Osteoblast (primary cell): ENCODE results near the gene CLEC4F. TPM values are rescaled to one million over a fixed set of nuclear protein-coding genes. Genes with fewer than 3 reads are reported as not detected.

Source experiments
- DNase-seq: peaks from one replicate; pipeline ENCODE4 v3.0.0; 2011; ENCODE audit warnings: low spot score, mixed read lengths; ENCODE audit not compliant: insufficient read length; ENCODE audit errors: missing footprints
- H2AFZ ChIP-seq: 2 replicates; pipeline ENCODE4 v1.6.0; 2011; ENCODE audit warnings: mild to moderate bottlenecking, low read length
- H3K27ac ChIP-seq: 2 replicates; pipeline ENCODE4 v1.5.1; 2011; ENCODE audit warnings: mild to moderate bottlenecking, low read depth, low read length, moderate library complexity
- H3K27me3 ChIP-seq: 2 replicates; pipeline ENCODE4 v1.6.0; 2012; ENCODE audit warnings: mild to moderate bottlenecking, control low read depth, inconsistent platforms, low read length, moderate library complexity; ENCODE audit not compliant: insufficient read depth
- H3K36me3 ChIP-seq: 2 replicates; pipeline ENCODE4 v1.5.1; 2011; ENCODE audit warnings: mild to moderate bottlenecking, low read length, control low read depth, moderate library complexity; ENCODE audit not compliant: insufficient read depth
- H3K4me1 ChIP-seq: 2 replicates; pipeline ENCODE4 v1.5.1; 2011; ENCODE audit warnings: mild to moderate bottlenecking, low read length, control low read depth, moderate library complexity; ENCODE audit not compliant: insufficient read depth
- H3K4me2 ChIP-seq: 2 replicates; pipeline ENCODE4 v1.6.0; 2011; ENCODE audit warnings: mild to moderate bottlenecking, low read length; ENCODE audit not compliant: insufficient read depth
- H3K4me3 ChIP-seq: fragments of 200-600 bp; sonication (generic); 3 replicates; pipeline ENCODE4 v1.5.1; 2012; ENCODE audit warnings: mild to moderate bottlenecking, low read length, inconsistent platforms; ENCODE audit not compliant: insufficient read depth
- H3K79me2 ChIP-seq: 2 replicates; pipeline ENCODE4 v1.6.0; 2012; ENCODE audit warnings: mild to moderate bottlenecking, low read length, control low read depth, inconsistent platforms; ENCODE audit not compliant: insufficient read depth
- H3K9me3 ChIP-seq: 2 replicates; pipeline ENCODE4 v1.5.1; 2011; ENCODE audit warnings: low read depth, low read length, control low read depth
- H4K20me1 ChIP-seq: 2 replicates; pipeline ENCODE4 v1.6.0; 2012; ENCODE audit warnings: mild to moderate bottlenecking, low read length, control low read depth; ENCODE audit not compliant: insufficient read depth
- total RNA-seq: library from RNA; depleted of rRNA; stranded (reverse); fragments of >200 nt; gene quantifications from 2 replicates; pipeline ENCODE4 v1.2.3, GENCODE V29; 2012
- TF ChIP-seq, protein P1 (sequence below): IDR thresholded peaks from 2 replicates; pipeline ENCODE4 v1.5.1; 2011; ENCODE audit warnings: mild to moderate bottlenecking, low read depth, low read length, moderate library complexity; ENCODE audit errors: extremely low read depth

The CLEC4F gene
- total RNA-seq, 1 donor = not detected

GRCh38 chr2:70834106-70834505 lies 13.7 kb upstream of the CLEC4F start:
- TF ChIP-seq, protein P1, sequence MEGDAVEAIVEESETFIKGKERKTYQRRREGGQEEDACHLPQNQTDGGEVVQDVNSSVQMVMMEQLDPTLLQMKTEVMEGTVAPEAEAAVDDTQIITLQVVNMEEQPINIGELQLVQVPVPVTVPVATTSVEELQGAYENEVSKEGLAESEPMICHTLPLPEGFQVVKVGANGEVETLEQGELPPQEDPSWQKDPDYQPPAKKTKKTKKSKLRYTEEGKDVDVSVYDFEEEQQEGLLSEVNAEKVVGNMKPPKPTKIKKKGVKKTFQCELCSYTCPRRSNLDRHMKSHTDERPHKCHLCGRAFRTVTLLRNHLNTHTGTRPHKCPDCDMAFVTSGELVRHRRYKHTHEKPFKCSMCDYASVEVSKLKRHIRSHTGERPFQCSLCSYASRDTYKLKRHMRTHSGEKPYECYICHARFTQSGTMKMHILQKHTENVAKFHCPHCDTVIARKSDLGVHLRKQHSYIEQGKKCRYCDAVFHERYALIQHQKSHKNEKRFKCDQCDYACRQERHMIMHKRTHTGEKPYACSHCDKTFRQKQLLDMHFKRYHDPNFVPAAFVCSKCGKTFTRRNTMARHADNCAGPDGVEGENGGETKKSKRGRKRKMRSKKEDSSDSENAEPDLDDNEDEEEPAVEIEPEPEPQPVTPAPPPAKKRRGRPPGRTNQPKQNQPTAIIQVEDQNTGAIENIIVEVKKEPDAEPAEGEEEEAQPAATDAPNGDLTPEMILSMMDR = no peak
- Histone ChIP-seq H3K79me2 (no peaks in the 10 kb centered on the region), H2AFZ (no peak overlapping the region), H3K36me3 (no peaks in the 10 kb centered on the region), H4K20me1 (no peaks in the 10 kb centered on the region), H3K27me3 (peaks cover 11% of the 10 kb centered on the region), H3K4me3 (no peak overlapping the region), H3K27ac (no peak overlapping the region), H3K4me1 (no peaks in the 10 kb centered on the region), H3K4me2 (no peak overlapping the region), H3K9me3 (no peaks in the 10 kb centered on the region)
- no peak for DNase-seq

GRCh38 chr2:70833246-70833645 lies 12.8 kb upstream of the CLEC4F start:
- no peaks in the 10 kb centered on the region for H3K9me3 ChIP-seq
- H2AFZ ChIP-seq = no peak overlapping the region
- H3K27ac ChIP-seq = no peak overlapping the region
- no peaks in the 10 kb centered on the region for H3K36me3 ChIP-seq
- no peak overlapping the region for H3K4me2 ChIP-seq
- H3K79me2 ChIP-seq = no peaks in the 10 kb centered on the region
- no peak overlapping the region for H3K4me3 ChIP-seq
- DNase-seq = peak; percentile 55
- H4K20me1 ChIP-seq = no peaks in the 10 kb centered on the region
- no peaks in the 10 kb centered on the region for H3K4me1 ChIP-seq
- TF ChIP-seq, protein P1 = no peak
- H3K27me3 ChIP-seq = peaks cover 11% of the 10 kb centered on the region

- H3K4me2 ChIP-seq = no peak overlapping the region
- no peaks in the 10 kb centered on the region for H3K79me2 ChIP-seq
- H3K36me3 ChIP-seq = no peaks in the 10 kb centered on the region
- H3K27ac ChIP-seq = no peak overlapping the region
- H3K9me3 ChIP-seq = no peaks in the 10 kb centered on the region
- TF ChIP-seq, protein P1 = no peak
- H4K20me1 ChIP-seq = no peaks in the 10 kb centered on the region
- no peak overlapping the region for H2AFZ ChIP-seq
- no peak overlapping the region for H3K4me3 ChIP-seq
- DNase-seq = no peak
- H3K4me1 ChIP-seq = no peaks in the 10 kb centered on the region
- H3K27me3 ChIP-seq = peaks cover 11% of the 10 kb centered on the region
Measured at GRCh38 chr2:70832386-70832785, 12.0 kb upstream of the CLEC4F start.

GRCh38 chr2:70831861-70832260 lies 11.5 kb upstream of the CLEC4F start:
- peak; percentile 10 for DNase-seq
- H3K36me3 ChIP-seq = no peaks in the 10 kb centered on the region
- H3K27me3 ChIP-seq = peaks cover 11% of the 10 kb centered on the region
- H4K20me1 ChIP-seq = no peaks in the 10 kb centered on the region
- H3K4me2 ChIP-seq = no peak overlapping the region
- H3K9me3 ChIP-seq = no peaks in the 10 kb centered on the region
- no peaks in the 10 kb centered on the region for H3K79me2 ChIP-seq
- H3K4me3 ChIP-seq = no peak overlapping the region
- no peaks in the 10 kb centered on the region for H3K4me1 ChIP-seq
- TF ChIP-seq, protein P1 = no peak
- no peak overlapping the region for H3K27ac ChIP-seq
- H2AFZ ChIP-seq = no peak overlapping the region
